ENCODE measurements around the gene BNC2. TPM values are rescaled to one million over a fixed set of nuclear protein-coding genes. Genes with fewer than 3 reads are reported as not detected.

BNC2 gene
- total RNA-seq, 1 experiment from 2014 or later = 2.9 TPM

DNA sequence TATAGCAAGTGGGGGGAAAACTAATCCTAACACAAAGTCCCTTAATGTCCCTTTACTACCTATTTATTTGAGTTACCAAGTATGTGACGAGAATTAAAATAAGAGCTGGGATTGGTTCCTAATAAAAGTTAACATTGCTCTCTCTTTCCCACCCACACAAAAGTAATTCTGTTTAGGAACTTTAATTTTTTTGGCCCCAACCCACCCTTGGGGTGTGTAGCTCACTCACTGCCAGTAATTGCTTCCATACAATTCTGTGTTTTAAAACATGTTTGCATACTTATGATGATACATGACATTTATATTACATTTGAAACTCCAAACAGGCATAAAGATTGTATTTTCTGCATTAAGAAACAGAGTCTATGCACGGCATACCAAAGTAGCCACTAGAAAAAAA, 106.5 kb downstream of the BNC2 start:
- CTCF ChIA-PET = no interaction called here

DNA sequence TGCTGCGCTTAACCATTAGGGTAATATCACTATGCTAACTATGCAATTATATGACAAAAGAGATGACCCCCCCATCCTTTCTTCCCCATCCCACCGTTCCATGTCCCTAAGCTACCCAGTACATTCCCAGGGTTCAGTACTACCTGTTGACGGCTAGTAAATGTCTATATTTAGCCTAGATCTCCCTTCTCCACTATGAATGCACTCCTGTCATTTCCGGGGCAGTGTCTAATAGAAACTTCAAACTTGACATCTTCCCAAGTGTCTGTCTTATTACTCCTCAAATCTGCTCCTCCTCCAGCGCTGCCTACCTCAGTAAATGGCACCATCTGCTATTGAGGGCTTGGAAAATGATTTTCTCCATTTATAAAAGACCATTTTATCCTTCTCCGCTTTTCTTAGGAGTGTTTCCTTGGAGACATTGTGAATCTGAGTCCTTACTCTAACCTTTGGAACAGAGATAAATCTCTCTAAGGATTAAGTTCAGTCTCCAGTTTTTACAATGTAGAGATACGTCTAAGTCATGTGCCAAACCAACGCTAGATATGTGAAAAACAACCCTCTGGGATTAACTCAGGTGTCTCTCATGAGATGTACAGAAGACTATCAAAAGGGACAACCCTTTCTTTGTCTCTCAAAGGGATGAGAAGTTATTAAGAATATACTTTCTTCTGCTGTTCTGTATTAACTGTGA, 114.9 kb downstream of the BNC2 start:
- no peak overlapping the region for H2AFZ ChIP-seq
- ChIA-PET POLR2A (ENCODE audit: unreplicated experiment) (no interaction called here), CTCF (no interaction called here)
- H3K9me3 ChIP-seq (ENCODE audit: insufficient read depth, low read depth) = no peaks in the 10 kb centered on the region
- no peaks in the 10 kb centered on the region for H4K20me1 ChIP-seq (ENCODE audit: insufficient read depth)
- H3K4me2 ChIP-seq = no peak overlapping the region
- TF ChIP-seq, protein P1, sequence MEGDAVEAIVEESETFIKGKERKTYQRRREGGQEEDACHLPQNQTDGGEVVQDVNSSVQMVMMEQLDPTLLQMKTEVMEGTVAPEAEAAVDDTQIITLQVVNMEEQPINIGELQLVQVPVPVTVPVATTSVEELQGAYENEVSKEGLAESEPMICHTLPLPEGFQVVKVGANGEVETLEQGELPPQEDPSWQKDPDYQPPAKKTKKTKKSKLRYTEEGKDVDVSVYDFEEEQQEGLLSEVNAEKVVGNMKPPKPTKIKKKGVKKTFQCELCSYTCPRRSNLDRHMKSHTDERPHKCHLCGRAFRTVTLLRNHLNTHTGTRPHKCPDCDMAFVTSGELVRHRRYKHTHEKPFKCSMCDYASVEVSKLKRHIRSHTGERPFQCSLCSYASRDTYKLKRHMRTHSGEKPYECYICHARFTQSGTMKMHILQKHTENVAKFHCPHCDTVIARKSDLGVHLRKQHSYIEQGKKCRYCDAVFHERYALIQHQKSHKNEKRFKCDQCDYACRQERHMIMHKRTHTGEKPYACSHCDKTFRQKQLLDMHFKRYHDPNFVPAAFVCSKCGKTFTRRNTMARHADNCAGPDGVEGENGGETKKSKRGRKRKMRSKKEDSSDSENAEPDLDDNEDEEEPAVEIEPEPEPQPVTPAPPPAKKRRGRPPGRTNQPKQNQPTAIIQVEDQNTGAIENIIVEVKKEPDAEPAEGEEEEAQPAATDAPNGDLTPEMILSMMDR (conservative IDR thresholded peaks at IDR 0.05) = no peak
- no peak for TF ChIP-seq EZH2 (IDR thresholded peaks at IDR 0.05; ENCODE audit: low read depth)
- no peaks in the 10 kb centered on the region for H3K27me3 ChIP-seq (ENCODE audit: insufficient read depth, low read depth)
- no peak overlapping the region for H3K4me3 ChIP-seq
- BruUV-seq (replicated peaks) = no TSS peak
- no peaks in the 10 kb centered on the region for H3K4me1 ChIP-seq (replicated peaks; ENCODE audit: insufficient read depth)
- no peaks in the 10 kb centered on the region for H3K36me3 ChIP-seq (ENCODE audit: low read depth)
- no peaks in the 10 kb centered on the region for H3K9me2 ChIP-seq (ENCODE audit: insufficient read depth)
- H3K27ac ChIP-seq = no peak overlapping the region
- intact Hi-C loops (cut with micrococcal nuclease; ENCODE audit: unreplicated experiment) = no loop called here
- no peaks in the 10 kb centered on the region for H3F3A ChIP-seq (ENCODE audit: insufficient read depth, low read depth)
- DNase-seq = no peak
- H3K79me2 ChIP-seq (ENCODE audit: low read depth) = no peaks in the 10 kb centered on the region

More for the DNA sequence above, 106.5 kb downstream of the BNC2 start:
- no peaks in the 10 kb centered on the region for H3K9me3 ChIP-seq (ENCODE audit: insufficient read depth, low read depth)
- H3K27me3 ChIP-seq (ENCODE audit: insufficient read depth, low read depth) = no peaks in the 10 kb centered on the region
- H3K36me3 ChIP-seq (ENCODE audit: low read depth) = no peaks in the 10 kb centered on the region
- no peak overlapping the region for H2AFZ ChIP-seq
- no peaks in the 10 kb centered on the region for H4K20me1 ChIP-seq (ENCODE audit: insufficient read depth)
- no peak for TF ChIP-seq EZH2 (IDR thresholded peaks at IDR 0.05; ENCODE audit: low read depth)
- TF ChIP-seq, protein P1 (conservative IDR thresholded peaks at IDR 0.05) = no peak
- no peak overlapping the region for H3K4me2 ChIP-seq
- no peak overlapping the region for H3K27ac ChIP-seq
- POLR2A ChIA-PET (ENCODE audit: unreplicated experiment) = no interaction called here
- H3K9me2 ChIP-seq (ENCODE audit: insufficient read depth) = no peaks in the 10 kb centered on the region
- DNase-seq = no peak
- no TSS peak for BruUV-seq (replicated peaks)
- no peaks in the 10 kb centered on the region for H3F3A ChIP-seq (ENCODE audit: insufficient read depth, low read depth)
- no peak overlapping the region for H3K4me3 ChIP-seq
- H3K4me1 ChIP-seq (replicated peaks; ENCODE audit: insufficient read depth) = no peaks in the 10 kb centered on the region
- no peaks in the 10 kb centered on the region for H3K79me2 ChIP-seq (ENCODE audit: low read depth)
- intact Hi-C loops (cut with micrococcal nuclease; ENCODE audit: unreplicated experiment) = no loop called here

DNA sequence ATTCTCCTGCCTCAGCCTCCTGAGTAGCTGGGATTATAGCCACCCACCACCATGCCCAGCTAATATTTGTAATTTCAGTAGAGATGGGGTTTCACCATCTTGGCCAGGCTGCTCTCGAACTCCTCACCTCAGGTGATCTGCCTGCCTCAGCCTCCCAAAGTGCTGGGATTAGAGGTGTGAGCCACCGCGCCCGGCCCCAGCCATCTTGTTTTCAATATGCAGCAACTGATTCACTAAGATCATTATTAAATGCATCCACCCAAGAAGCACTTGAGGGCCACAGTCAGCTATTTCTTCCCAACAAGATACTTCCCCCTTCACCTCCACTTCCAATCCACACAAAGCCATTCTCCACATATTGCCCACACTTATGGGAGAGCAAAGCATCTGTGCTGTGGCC, 115.8 kb downstream of the BNC2 start:
- H3K4me1 ChIP-seq (replicated peaks; ENCODE audit: insufficient read depth) = no peaks in the 10 kb centered on the region
- intact Hi-C loops (cut with micrococcal nuclease; ENCODE audit: unreplicated experiment) = no loop called here
- no peaks in the 10 kb centered on the region for H3K9me2 ChIP-seq (ENCODE audit: insufficient read depth)
- BruUV-seq (replicated peaks) = no TSS peak
- TF ChIP-seq, protein P1 (conservative IDR thresholded peaks at IDR 0.05) = no peak
- TF ChIP-seq EZH2 (IDR thresholded peaks at IDR 0.05; ENCODE audit: low read depth) = no peak
- H3K27me3 ChIP-seq (ENCODE audit: insufficient read depth, low read depth) = no peaks in the 10 kb centered on the region
- no peaks in the 10 kb centered on the region for H4K20me1 ChIP-seq (ENCODE audit: insufficient read depth)
- H3K79me2 ChIP-seq (ENCODE audit: low read depth) = no peaks in the 10 kb centered on the region
- H3K36me3 ChIP-seq (ENCODE audit: low read depth) = no peaks in the 10 kb centered on the region
- POLR2A ChIA-PET (ENCODE audit: unreplicated experiment) = no interaction called here
- DNase-seq = no peak
- no peaks in the 10 kb centered on the region for H3F3A ChIP-seq (ENCODE audit: insufficient read depth, low read depth)
- no peak overlapping the region for H3K4me2 ChIP-seq
- no peak overlapping the region for H2AFZ ChIP-seq
- CTCF ChIA-PET = no interaction called here
- no peaks in the 10 kb centered on the region for H3K9me3 ChIP-seq (ENCODE audit: insufficient read depth, low read depth)
- H3K4me3 ChIP-seq = no peak overlapping the region
- no peak overlapping the region for H3K27ac ChIP-seq

Data from PC-9 (cell line).